AML-193 (cell line): ENCODE measurements around the gene CHURC1.

Experiments
- DNase-seq, 2 experiments: peaks; one replicate each; lab custom pipeline; 2025; lab: John Stamatoyannopoulos, UW

CHURC1 gene

DNA sequence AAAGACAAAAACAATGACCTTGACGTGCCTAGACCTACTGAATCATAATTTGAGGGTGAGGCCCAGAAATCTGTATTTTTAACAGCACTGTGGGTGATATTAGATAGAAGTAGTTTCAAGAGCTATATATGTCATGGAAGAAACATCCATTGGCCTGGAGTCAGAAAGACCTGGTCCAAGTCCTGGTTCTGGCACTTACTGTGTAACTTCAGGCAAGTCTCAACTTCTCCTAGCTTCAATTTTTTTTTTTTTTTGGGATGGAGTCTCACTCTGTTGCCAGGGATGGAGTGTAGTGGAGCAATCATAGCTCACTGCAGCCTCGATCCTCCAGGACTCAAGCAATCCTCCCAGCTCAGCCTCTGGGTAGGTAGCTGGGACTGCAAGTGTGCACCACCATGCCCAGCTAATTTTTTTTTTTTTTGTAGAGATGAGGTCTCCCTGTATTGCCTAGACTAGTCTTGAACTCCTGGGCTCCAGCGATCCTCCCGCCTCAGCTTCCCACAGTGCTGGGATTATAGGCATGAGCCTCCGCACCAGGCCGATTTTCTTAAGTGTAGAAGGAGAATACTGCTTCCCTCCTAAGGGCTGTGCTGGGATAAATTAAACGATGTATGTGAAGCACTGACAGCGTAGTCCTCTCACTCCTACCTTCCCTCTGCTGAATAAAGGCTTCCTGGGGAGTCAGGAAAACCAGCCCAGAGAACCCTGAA lies 42.6 kb downstream of the CHURC1 start:
- DNase-seq = no peak

DNA sequence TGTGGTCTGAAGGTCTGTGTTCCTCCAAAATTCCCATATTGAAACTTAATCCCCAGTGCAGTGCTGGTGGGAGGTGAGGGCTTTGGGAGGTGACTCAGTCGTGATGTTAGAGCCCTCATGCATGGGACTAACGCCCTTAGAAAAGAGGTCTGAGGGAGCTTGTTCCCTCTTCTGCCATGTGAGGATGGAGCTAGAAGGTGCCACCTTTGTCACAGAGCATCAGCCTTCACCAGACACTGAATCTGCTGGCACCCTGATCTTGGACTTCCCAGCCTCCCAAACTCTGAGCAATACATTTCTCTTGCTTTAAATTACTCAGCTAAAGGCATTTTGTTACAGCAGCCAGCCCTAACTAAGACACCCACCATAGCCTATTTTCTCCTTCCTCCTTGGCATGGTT lies 43.9 kb downstream of the CHURC1 start:
- no peak for DNase-seq

DNA sequence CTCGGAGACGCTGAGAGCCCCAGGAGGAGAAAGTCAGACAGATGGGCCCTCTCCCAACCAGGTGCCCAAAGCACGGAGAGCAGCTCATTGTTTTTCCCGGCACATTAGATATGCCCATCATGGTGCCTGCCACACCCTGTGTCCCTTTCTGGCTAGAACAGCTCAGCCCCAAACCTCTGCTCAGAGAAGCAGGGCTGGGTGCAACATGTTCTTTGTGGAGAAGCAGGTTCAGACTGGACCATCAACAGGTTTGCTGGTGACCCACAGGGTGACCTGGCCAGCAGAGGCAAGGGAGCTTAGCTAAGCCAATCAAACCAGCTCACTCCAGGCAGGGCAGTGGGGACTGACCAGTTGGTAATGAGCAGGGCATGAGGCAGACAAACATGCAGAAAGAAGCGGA lies 44.5 kb downstream of the CHURC1 start:
- no peak for DNase-seq

DNA sequence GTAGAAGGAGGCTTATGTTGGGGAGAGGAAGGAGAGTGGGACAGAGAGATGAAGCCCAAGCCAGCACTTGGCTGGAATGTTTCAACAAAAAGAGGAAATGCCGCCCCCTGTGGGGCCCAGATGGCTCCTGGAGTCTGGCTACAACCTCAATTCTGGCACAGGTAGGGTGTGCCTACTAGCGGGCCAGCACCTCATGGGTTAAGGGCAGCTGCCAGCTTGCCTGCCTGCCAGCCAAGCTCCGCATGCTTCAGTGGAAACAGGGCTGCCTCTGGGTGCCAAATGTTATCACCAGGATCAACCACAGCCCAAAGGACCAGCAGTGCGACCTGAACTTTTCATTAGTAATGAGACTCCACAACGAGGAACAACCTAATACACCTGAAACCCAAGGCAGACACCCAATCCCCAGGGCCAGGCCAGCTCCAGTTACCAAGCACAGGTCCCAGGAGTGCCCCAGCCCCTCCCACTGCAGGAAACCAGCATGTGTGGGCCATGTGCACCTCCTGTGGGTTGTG lies 46.6 kb downstream of the CHURC1 start:
- no peak for DNase-seq

DNA sequence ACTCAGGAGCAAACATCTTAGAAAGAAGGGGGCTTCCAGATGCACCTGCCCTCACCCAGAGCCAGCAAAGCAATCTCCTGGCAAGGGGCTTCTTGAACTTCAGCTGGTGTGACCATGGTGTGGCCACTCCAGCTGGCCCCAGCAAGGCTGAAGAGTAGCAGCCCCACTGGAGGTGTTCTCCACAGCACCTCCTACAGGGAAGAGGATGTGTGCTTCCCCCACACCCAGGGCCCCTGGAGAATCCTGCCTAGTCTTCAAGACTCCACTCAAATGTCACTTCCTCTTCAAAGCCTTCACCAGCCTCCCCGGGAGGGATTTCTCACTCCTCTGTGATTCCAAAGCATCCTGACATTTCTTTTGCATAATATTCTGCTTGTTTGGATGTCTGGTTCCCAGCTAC lies 49.4 kb downstream of the CHURC1 start:
- DNase-seq = no peak

DNA sequence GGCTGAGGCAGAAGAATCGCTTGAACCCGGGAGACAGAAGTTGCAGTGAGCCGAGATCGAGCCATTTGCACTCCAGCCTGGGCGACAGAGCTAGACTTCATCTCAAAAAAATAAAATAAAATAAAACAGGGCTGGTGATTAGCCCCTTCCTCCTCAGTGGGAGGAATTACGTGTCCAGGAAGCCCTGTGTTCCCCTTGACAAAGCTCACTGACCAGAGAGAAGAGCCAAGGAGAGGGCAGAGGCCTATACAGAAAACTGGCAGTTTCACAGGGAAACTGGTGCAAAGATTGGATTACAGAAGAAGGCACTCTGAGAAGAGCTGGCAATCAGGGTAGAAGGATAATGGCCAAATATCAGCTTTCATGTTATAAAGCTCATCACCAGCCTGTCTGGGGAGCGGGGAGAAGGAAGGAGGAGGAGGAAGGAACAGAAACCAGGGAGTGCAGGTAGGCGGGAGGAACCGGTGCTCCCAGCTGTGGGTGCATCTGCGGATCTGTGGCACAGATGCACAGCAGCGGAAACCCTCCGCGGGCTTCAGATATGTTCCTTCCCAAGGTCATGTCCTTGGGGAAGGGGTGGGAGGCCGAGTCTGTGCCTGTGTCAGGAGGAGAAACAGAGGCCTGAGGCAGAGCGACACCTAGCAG lies 51.2 kb downstream of the CHURC1 start:
- no peak for DNase-seq

DNA sequence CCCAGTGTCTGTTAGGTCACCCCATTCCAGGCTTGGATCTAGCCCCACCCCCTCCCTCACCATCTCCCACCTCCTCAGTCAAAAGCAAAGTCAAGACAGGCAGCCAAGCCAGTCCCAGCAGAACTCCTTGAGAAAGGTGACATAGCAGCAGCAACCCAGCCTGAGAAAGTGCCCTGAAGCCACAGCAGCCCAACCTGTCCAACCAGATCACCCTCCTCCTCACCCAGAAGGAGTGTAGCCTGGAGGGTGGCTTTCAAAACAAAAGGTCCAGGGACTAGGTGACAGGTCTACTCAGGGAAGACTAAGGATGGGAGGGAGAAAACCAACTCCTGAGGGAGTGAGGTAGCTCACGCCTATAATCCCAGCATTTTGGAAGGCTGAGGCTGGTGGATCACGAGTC lies 52.7 kb downstream of the CHURC1 start:
- no peak for DNase-seq

DNA sequence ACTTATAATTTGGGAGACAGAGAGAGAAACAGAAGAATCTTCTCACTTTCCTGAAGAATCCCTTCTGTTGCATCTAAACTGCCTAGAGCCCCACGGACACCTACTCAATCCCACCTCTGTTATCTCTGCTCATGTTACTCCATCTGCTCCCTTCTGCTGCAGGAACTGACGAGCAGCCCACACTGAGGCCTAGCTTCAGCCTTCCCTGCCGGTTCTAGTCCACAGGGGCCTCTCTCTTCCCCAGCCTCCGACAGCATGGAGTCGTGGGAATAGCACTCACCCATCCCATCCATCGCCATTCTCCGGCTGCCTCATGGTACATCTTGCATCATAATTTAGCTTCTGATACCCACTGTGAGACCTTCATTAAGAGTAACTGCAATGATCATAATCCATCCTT lies 53.9 kb downstream of the CHURC1 start:
- DNase-seq = no peak

DNA sequence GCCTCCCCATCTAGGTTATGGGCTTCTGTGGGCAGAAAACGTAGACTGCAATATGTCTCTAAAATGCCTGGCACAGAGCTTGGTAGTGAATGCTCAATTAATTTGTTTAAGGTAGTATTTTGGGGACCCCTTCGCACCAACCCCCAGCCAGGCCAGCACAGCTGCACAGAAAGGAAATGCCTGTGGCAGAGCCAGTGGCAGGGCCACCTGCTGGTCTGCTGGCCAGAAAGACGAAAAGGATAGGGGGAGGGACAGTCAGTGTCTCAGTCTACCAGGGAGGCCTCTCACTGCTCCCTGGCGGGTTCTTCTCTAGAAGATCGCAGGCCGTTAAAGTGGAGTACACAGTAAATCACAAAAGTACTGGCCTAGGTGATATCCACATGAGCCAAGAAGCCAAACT lies 54.4 kb downstream of the CHURC1 start:
- DNase-seq = no peak

DNA sequence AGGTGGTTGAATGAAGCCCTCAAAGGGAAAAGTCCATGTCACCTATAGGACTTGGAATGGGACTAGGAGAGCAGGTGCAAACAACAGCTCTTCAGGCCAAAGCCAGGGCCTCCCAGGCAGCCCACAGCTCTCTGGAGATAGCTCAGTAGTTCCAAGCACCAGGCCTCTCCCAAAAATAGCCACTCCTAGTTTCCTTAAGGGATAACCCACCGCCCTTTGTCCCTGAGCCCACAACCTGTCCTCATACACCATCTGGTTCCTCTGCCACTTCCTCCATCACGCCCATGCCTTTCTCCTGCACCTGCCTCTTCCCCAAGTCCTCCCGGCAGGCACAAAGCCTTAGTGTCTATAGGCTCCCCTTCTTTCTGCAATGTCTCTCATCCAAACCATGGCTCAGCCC lies 55.8 kb downstream of the CHURC1 start:
- no peak for DNase-seq

DNA sequence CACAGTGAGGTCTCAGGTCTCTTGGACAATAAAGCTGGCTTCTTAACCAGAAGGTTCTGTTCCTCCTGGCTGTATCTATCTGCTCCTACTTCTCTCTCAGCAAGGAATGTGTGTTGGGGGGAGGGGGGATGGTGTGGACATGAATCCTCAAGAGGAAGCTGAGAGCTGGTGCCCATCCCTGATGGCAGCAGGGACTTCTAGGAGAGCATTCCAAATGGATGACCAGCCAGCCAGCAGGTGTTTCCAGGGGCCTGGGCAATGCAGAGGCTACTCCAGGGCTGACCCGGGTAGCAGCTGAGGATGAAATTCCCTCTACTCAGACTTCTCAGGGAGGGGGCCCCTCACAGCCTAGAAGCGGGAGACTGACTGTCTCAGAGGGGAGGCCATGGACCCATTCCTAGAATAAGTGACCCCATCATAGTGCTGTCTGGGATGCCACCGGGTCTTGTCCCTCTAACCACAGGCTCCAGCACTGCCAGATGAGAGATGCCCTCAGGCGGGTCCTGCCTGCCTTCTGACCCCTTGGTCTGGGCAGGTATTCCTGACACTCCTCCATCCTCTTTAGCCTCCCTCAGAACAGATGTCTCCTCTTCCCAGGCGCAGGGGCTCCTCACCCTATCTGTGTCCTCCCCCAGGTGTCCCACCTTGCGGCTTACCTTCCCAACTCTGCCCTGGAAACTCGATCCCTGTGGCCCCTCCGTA lies 56.7 kb downstream of the CHURC1 start:
- no peak for DNase-seq

DNA sequence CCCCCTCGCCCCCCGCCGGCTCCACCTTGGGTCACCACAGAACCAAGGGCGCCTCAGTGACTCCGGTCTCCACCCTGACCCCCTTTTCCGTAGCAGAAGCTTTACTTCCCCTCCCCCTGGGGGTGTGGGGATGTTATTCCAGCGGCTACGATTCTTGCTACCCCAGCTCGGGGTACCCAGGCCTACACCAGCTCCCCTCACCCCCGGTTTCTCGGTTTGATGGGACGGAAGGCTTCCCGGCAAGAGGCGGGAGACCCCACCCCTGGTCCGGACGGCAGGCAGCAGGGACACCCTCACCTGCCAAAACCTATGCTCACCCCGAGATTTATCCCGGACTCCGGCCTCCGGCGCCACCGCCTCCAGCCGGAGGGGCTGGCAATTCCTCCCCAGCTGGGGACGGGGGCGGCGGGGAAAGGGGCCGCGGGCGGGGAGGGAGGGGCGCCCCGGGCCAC lies 57.3 kb downstream of the CHURC1 start:
- DNase-seq = no peak

DNA sequence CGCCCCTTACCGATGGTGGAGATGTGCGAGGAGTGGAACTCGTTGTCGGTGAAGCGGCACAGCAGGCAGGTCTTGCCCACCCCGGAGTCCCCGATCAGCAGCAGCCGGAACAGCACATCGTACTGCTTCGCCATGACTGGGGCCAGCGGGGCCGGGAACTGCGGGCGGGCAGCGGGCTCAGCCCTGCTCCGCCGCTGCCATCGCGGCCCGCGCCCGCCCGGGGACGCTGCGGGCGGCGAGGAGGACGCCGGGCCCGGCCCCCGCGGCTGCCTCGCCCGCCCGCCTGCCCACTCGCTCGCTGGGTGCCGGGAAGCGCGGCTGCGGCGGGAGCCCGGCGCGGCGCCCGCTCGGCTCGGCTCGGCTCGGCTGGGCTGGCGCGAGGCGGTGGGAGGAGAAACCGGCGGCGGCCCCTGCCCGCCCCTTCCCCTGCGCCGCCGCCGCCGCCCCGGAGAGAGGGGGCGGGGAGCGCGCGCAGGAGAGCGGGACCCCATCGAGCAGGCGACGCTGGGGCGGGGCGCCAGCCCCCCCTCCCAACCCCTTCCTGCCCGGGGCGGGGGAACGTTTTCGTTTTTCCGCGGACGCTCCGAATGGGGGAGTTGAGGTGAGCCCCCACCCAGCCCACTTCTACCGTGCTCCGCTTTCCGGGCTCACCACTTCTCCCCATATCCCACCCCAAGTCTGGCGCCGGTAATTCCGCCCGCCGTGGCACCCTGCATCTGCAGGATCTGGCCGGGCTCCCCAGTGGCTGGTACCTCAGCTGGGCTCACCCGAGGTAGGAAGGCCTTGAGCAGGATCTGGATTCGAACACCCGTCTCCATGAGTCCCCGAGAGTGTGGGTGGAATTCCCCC lies 57.9 kb downstream of the CHURC1 start, which contains the start of gene RAB15:
Gene RAB15, minus strand, starts transcription at position 394 of the 849 bp plus-strand sequence. Its CDS starts 260 bp downstream, at position 134.
- no peak for DNase-seq

DNA sequence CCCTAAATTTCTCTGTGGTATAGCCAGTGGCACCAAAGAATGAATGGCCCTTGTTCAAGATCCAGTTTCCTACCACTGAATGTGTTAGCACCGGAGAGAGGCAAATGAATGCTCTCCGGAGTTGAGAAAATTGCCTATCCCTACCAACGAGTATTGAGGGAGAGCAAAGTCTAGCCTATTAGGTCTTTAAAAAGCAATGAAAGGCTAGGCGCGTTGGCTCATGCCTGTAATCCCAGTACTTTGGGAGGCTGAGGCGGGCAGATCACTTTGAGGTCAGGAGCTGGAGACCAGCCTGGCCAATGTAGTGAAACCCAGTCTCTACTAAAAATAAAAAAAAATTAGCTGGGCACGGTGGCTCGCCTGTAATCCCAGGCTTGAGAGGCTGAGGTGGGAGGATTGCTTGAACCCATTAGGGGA lies 58.8 kb downstream of the CHURC1 start:
- DNase-seq = no peak

DNA sequence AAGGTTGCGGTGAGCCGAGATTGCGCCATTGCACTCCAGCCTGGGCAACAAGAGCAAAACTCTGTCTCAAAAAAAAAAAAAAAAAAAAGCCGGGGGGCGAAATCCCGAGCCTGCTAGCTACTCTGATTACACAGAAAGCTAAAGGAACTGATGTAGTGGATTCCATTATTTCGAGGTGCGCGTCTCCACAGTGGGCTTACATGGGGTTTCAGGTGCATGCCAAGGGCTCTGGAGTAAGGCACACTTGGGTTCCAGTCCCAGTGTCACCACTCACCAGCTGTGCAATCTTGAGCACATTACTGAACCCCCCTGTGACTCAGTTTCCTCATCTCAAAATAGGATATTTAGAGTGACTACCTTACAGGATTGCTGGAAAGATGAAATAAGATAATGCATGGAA lies 59.6 kb downstream of the CHURC1 start:
- no peak for DNase-seq

DNA sequence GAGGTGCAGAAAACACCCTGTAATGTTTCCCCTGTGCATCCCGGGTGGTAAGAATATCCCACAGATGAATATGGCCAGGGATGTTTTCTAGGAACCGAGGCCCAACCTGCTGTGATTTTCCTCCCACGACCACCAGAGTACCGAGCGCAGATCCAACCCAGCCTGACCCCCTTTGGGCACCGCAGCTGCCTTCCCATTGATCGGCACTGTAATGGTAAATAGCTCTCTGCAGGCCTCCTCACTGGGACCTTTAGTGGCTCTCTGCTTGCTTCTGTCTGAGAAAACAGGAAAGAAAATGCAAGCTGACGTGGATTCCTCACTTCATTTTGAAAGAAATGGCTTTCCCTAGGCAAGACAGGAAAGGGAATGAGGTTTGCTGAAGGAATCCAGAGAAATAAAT lies 60.3 kb downstream of the CHURC1 start:
- DNase-seq = no peak

DNA sequence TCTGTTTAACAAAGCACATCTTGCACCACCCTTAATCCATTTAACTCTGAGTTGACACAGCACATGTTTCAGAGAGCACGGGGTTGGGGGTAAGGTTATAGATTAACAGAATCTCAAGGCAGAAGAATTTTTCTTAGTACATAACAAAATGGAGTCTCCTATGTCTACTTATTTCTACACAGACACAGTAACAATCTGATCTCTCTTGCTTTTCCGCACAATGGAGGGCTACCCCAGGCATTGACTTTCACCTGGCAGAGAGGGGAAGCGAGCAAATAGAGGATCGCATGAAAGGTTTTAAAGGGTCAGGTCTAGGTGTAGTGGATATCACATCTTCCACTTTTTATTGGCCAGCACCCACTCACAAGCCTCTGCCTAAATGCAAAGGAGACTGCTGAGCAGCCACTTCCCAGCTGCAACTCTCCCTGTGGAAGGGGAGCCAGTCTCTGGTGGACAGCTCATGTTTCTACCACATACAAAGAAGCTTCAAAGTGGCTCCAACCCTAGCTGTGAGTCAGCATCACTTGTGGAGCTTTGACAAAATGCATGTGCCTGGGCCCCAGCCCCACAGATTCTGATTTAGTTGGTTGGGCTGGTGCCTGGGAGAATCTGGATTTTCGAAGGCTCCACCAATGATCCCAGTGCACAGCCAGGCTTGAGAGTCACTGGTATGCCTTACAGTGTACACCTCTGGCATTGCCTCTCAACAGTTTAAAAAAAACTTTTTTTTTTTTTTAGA lies 65.2 kb downstream of the CHURC1 start:
- no peak for DNase-seq

DNA sequence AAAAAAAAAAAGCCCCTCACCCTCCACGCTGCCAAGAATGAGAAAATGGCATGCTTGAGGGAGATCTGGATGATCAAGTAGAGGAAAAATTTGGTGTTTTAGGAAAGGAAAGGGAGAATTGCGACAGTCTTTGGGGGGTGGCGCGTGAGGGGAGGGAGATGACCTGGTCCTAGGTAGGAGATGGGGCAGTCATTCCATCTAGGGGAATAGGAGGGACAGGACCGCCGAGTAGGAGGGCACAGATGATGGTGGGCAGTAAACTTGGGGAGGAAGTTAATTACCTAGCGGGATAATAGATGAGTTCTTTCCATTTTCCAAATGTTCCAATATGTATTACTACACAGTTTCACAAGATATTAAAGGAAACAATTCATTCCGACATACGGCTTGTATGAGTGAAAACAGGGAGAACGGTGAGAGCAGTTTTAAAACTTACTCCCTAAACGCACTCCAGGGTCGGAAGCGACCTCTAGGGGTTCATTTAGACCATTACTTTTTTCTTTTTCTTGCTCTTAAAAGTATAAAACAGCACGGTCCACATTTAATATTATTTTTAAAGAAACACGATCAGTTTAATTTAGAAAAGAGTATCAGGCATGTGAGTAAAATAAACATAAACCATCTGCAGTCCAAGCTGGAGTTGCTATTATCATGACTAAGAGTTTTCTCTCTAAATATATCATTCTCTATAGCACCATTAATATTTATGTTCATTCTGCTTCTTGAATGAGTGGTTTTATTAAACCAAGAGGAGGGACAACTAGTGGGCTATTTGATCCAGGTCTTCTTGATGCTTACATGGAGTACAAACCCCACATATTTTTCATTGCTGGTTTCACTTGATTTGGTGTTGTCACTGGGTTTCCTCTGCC lies 69.4 kb downstream of the CHURC1 start:
- DNase-seq = peak; percentile 65 to 70
